Fibroblast of skin of scalp (primary cell): ENCODE measurements around the gene CHEK1.
"Not testable (repeated sequence)": the region's sequence is repeated elsewhere in the genome, so short reads cannot be mapped to it uniquely, and the experiment has no call there.

Experiments used
- DNase-seq: peaks from one replicate; pipeline ENCODE4 v3.0.0-alpha.2; 2013

The CHEK1 gene

DNA sequence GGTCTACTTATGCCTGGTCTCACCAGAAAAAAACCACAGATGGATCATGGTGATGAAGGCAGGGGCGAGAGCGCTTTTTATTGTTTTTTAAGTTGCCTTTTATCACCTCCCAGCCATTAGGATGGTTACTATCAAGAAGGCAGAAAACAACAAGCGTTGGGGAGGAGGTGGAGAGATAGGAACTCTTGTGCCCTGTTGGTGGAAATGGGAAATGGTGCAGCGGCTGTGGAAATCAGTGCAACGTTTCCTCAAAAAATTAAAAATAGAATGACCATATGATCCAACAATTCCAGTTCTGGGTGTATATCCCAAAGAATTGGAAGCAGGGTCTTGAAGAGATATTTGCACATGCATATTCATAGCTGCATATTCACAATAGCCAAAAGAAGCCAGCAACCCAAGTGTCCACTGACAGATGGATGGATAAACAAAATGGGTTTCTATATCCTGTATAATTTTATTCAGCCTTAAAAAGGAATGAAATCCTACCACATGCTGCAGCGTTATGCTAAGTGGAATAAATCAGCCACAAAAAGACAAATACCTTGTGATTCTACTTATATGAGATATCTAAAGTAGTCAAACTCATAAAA, 76.2 kb downstream of the CHEK1 start:
- no peak for DNase-seq

GRCh38 chr11:125701858-125702621, 77.1 kb downstream of the CHEK1 start:
- DNase-seq: no peak

GRCh38 chr11:125704686-125705085, 79.7 kb downstream of the CHEK1 start:
- not testable (repeated sequence) for DNase-seq

DNA sequence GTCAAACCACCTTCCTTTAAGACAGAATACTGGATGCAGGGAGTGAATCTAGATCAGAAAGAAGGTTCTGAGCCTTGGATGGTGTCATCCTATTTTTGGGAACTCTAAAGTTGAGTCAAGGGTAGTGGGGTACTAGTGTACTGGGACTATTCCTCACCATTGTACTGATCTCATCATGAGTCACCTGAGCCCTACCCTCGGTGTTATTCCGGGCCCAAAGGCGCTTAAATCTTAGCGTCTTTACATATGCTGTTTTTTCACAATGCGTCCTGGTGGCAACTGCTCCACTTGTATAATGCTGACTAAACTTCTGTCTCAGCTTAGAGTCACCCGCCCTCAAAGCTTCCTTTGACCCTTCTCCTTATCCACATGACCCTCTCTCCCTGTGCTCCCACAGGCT, 95.8 kb downstream of the CHEK1 start:
- DNase-seq: no peak

GRCh38 chr11:125724125-125724524, 99.2 kb downstream of the CHEK1 start:
- no peak for DNase-seq
